EL (cell line): ENCODE results near the gene ZNF775.

ENCODE experiments used
- DNase-seq: peaks from one replicate; pipeline ENCODE4 v3.0.0-alpha.2; 2016

ZNF775 gene

DNA sequence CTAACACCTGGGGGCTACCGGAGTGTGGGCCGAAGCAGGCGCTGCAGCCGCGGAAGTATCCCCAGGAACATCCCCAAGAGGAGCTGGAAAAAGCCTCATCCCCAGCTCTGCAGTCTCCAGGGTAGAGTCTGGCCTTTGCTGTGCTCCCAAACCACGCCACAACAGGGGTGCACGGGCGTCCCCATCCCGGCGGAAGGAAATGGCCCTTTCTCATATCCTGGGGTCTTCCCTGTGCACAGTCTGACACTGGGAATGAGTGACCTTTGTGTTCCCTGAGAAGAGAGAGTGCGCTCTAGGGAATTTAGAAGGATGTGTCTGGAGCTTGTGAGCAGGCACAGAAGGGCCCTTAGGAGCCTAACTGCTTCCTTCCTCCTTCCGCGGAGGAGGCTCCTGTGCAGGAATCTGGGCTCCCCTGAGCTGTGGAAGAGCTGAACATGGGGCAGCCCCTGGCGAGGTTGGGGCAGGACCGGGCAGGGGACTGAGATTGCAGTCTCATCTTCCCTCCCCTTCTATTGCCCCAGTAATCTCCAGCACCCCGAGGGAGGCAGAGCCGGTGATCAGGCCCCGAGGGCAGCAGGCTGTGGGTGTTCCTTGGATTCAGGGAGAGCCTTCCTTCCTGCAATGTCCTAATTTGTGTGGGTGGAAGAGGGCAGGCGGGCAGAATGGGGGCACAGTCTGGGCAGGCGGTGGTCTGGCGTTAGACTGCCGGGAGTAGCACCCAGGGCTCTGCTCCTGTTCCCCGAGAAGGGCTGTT is 9.2 kb upstream of the ZNF775 start:
- peak; percentile 21 for DNase-seq

- peak; percentile 51 for DNase-seq
Observed at GRCh38 chr7:150370612-150371071, 8.5 kb upstream of the ZNF775 start.

DNA sequence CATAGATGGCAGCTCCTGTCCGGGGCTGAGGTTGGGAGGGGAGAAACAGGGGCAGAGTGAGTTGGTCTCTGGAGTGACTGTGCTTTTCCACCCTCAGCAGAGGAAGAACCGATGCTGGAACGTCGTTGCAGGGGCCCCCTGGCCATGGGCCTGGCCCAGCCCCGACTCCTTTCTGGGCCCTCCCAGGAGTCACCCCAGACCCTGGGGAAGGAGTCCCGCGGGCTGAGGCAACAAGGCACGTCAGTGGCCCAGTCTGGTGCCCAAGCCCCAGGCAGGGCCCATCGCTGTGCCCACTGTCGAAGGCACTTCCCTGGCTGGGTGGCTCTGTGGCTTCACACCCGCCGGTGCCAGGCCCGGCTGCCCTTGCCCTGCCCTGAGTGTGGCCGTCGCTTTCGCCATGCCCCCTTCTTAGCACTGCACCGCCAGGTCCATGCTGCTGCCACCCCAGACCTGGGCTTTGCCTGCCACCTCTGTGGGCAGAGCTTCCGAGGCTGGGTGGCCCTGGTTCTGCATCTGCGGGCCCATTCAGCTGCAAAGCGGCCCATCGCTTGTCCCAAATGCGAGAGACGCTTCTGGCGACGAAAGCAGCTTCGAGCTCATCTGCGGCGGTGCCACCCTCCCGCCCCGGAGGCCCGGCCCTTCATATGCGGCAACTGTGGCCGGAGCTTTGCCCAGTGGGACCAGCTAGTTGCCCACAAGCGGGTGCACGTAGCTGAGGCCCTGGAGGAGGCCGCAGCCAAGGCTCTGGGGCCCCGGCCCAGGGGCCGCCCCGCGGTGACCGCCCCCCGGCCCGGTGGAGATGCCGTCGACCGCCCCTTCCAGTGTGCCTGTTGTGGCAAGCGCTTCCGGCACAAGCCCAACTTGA is 7.8 kb upstream of the ZNF775 start:
- no peak for DNase-seq

DNA sequence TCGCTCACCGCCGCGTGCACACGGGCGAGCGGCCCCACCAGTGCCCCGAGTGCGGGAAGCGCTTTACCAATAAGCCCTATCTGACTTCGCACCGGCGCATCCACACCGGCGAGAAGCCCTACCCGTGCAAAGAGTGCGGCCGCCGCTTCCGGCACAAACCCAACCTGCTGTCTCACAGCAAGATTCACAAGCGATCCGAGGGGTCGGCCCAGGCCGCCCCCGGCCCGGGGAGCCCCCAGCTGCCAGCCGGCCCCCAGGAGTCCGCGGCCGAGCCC is 7.2 kb upstream of the ZNF775 start:
- DNase-seq, result no peak

DNA sequence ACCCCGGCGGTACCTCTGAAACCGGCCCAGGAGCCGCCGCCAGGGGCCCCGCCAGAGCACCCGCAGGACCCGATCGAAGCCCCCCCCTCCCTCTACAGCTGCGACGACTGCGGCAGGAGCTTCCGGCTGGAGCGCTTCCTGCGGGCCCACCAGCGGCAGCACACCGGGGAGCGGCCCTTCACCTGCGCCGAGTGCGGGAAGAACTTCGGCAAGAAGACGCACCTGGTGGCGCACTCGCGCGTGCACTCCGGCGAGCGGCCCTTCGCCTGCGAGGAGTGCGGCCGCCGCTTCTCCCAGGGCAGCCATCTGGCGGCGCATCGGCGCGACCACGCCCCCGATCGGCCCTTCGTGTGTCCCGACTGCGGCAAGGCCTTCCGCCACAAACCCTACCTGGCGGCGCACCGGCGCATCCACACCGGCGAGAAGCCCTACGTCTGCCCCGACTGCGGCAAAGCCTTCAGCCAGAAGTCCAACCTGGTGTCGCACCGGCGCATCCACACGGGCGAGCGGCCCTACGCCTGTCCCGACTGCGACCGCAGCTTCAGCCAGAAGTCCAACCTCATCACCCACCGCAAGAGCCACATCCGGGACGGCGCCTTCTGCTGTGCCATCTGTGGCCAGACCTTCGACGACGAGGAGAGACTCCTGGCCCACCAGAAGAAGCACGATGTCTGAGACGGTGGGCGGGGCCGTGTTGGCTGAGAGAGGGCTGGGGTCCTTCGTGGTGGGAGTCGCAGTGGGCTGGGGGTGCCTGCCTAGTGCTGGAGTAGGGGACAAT is 6.7 kb upstream of the ZNF775 start:
- no peak for DNase-seq

DNA sequence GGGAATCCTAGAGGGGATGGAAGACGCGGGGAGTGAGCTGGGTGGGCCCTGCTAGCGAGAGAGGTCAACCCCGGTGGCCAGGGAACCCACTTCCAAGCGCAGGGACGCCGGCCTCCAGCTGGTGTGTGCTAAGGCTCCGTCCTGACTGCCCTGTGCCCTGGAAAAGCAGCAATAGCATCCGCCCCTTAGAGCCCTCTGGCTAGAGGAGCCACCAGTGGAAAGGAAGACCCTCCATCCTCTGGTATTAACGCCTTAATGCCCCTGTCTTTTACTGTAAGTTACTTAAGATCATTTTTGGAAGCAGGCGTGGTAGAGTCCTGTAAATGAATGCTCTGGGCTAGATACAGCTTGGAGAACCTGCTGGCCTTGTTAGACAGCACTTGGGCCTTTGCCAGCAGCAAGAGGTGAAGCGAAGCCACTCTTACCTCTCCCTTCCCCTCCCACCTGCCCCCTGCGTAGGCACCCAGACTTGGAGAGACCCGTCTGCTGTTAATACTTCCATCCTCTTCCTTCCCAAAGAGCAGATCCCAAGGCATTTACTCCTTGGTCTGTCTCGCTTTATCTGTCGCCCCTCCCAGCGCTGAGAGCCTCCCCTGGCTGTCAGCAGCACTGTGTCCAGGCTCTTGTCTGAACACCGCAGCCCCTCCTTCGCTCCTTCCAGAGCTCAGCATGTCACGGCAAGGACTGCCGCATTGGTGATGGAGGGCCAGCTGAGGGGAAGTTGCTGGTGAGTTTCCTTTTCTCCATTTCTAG is 5.9 kb upstream of the ZNF775 start:
- DNase-seq, result no peak

- no peak for DNase-seq
Observed at GRCh38 chr7:150374026-150374425, 5.1 kb upstream of the ZNF775 start.

GRCh38 chr7:150374472-150374871 is 4.7 kb upstream of the ZNF775 start:
- no peak for DNase-seq

DNA sequence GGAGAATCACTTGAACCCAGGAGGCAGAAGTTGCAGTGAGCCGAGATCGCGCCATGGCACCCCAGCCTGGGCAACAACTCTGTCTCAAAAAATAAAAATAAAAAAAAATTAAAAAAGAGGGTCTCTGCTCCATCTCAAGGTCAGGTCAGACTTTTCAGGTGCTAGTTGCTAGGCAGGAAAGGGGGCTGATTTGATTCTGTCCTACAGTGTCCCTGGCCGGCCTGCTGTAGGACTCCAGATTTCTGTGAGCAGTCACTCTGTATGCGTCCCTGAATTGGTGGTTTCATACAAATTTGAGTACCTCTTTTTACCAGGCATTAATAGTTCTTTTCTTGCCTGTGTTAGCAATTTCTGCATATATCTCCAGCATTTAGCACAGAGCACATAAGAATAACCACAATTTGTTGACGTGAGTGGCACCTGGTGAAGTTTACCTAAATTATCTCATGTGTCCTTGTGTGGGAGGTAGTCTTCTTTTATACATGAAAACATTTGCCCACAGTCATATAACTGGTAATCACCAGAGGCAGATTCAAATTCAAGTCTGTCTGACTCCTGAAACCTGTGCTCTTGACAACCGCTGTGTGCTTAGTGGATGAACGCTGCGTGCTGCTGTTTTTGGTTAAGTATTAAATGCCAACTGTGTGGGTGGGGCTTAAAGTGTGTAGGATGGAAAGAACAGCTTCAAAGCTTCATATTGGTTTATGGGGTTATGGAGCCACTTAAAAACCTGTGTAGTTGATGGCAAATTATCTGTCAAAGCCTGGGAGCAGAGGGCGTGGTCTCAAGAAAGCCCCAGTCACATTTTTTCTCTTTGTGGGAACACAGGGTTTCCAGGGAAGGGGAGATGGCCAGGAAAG is 3.2 kb upstream of the ZNF775 start:
- no peak for DNase-seq

- DNase-seq, result no peak
Observed at GRCh38 chr7:150376560-150376959, 2.6 kb upstream of the ZNF775 start.

DNA sequence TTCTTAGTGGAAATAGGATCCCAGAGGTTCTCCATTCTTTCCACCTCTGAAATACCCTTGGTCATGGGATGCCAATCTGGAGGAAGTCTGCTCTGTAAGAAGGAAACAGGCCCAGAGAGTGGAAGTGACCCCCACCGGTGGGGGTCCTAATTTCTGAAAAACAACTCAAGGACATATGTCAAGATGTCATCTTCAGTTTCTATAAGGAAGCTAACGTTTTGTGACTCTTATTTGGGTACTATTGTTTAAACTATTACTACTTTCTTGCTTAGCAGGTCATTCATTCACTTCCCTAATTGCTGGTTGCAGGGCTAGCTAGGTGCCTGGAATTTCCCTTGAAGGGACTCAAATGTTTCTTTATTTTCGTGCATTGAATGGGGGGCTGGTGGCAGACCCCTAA is 1.9 kb upstream of the ZNF775 start:
- DNase-seq, result no peak

DNA sequence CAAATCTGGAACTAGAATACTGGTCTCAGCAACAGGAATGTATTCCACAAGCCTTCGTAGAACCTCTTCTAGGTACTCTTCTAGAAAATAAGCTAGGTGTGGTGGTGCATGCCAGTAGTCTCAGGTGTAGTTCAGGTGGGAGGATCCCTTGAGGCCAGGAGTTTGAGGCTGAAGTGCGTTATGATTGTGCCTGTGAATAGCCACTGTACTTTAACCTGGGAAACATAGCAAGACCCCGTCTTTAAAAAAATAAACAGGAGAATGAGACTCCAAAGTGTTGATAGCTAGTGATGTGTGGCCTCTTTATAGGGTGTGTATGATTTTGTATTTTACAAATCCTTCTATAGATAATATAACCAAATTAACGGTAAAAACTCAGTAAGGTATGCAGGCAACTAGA is 1.5 kb upstream of the ZNF775 start:
- no peak for DNase-seq

DNA sequence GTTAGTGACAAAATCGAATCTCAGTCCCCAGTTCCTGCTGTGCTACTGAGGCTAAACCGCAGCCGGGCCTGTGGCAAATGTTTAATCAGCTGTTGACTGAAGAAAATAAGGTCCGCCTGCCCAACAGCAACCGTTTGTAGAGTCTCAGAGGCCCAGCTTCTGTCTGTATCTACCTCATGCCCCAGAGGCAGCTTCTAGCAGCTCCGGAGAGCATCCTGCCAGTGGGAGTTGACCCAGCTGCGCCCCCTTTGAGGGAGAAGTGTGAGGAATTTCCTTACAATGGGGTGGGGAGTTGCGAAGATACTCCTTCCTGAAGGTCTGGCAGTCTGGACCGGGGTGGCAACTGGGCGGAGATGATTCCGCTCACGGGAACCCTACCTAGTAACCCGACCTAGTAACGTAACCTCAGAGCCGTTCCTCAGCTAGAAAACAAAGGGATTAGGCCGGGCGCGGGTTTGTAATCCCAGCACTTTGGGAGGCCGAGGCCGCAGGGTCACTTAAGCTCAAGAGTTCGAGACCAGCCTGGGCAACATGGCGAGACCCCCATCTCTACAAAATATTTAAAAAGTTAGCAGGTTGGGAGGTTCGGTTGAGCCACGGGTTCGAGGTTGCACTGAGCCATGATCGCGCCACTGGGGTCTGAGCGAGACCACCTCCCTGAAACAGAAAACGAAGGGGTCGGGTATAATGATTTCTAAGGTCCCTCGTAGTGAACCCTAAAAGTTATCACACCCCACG is 846 bp upstream of the ZNF775 start:
- peak; percentile 78 for DNase-seq

DNA sequence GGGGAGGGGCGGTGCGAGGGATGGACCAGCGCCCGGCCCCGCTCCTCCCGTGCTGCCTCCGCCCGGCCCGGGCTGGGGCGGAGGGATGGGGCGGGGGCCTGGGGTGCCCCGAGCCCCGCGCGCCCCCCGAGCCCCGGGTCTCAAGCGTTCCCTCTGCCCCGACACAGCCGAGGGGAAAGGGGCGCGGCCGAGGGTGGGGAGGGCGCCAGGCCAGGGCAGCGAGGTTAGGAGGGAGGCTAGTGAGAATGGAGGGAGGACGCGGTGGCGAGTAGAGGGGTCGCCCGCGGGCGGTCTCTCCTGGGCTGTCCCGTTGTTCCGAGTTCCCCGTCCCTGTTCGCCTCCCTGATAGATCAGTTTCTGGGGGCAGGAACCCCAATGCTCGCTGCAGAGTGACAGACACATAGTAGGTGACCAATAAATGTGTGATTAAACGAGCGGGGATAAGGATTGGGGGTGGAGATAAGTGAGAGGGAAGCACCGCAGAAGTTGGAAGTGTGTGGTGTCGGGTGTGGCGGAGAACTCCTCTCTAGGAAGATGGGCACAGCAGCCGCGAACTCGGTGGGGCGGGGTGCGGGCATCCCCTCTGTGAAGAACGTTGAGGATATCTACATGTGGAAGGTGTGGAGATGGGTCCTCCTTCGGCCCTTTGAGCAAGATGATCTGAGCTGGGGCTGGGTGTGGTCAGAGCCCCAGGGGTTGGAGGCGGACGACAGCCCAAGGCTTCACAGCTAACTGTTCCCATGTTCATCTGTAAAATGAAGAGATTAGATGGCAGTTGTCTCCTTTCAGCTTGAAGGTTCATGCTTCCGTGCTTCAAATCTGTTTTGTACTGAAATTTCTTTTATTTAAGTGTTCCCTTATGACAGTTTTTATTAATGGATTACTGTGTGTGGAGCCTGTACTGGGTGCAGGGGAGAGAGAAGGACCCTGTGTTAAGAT is 580 bp downstream of the ZNF775 start:
- peak; percentile 37 for DNase-seq

- DNase-seq, result no peak
Observed at GRCh38 chr7:150380463-150380862, 1.3 kb downstream of the ZNF775 start.

DNA sequence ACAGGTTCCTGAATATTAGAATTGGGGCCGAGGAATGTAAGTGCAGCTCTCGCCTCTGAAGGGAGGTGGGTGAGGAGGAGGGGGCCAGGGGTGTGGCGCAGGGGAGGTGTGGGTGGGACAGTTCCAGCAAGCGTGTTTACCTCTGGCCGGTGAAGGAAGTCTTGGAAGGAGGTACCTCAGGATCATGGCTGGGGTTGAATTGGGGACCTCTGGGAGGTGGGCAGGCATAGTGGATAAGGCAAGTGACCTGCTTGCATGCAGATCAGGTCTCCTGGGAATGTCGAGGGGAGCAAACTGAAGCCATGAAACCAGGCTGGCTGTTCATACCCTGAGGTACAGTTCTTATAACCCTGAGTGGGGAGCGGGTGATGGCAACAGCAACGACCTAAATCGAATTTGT is 2.0 kb downstream of the ZNF775 start:
- no peak for DNase-seq

DNA sequence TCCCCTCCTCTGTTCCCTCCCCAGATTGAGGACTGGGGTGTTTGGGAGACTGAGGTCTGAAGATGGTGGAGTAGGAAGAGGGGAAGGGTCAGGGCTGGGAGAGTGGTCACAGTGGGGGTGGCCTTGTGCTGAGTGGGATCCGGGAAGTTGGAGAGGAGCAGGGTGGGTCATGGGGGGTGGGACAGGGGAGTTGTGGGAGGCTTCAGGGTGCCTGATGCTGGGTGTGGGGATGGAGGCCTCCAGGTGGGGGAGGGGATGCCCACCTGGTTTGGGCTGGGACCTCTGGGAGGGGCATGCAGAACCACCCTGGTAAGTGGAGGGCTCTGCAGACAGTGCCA is 2.6 kb downstream of the ZNF775 start:
- DNase-seq, result no peak

- DNase-seq, result no peak
Observed at GRCh38 chr7:150382123-150382843, 3.2 kb downstream of the ZNF775 start.

DNA sequence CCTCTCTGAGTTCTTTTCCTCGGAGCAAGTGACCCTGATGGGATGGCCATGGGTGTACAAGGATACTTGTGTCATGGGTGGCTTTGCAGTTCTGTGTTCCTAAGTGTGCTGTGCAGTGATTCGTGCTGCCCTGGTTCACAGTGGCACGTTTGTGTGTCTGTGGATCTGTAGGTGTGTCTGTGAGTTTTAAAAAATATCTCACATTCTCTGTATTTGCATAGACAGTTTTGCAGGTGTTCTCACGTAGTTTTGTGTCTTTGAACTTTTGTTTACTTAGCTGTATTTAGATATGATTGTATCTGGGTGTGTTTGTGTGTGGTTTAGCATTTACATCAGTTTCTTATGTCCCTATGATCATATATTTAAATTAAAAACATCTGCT is 3.7 kb downstream of the ZNF775 start:
- no peak for DNase-seq
